Ecto neural progenitor cell (in vitro differentiated cells): Measurements from ENCODE around the gene PPFIBP1.
"Not testable (repeated sequence)": the region's sequence is repeated elsewhere in the genome, so short reads cannot be mapped to it uniquely, and the experiment has no call there.

ENCODE experiments used
- DNase-seq: peaks from one replicate; pipeline ENCODE4 v3.0.0-alpha.2; 2018; ENCODE audit warnings: low spot score

Gene PPFIBP1

GRCh38 chr12:27542628-27543027, 18.6 kb downstream of the PPFIBP1 start:
- no peak for DNase-seq

- not testable (repeated sequence) for DNase-seq
Measured at GRCh38 chr12:27544858-27545257, 20.9 kb downstream of the PPFIBP1 start.

GRCh38 chr12:27545665-27546064, 21.7 kb downstream of the PPFIBP1 start:
- DNase-seq, result no peak

GRCh38 chr12:27547592-27547991, 23.6 kb downstream of the PPFIBP1 start:
- DNase-seq, result no peak

GRCh38 chr12:27548301-27549199, 24.5 kb downstream of the PPFIBP1 start:
- no peak for DNase-seq

GRCh38 chr12:27549236-27549800, 25.3 kb downstream of the PPFIBP1 start:
- DNase-seq, result no peak

GRCh38 chr12:27549801-27550652, 26.0 kb downstream of the PPFIBP1 start:
- DNase-seq, result no peak

GRCh38 chr12:27550653-27550975, 26.6 kb downstream of the PPFIBP1 start:
- DNase-seq, result no peak

- DNase-seq, result no peak
Measured at GRCh38 chr12:27551172-27551840, 27.3 kb downstream of the PPFIBP1 start.

GRCh38 chr12:27552235-27552634, 28.2 kb downstream of the PPFIBP1 start:
- DNase-seq, result no peak

GRCh38 chr12:27552886-27553560, 29.0 kb downstream of the PPFIBP1 start:
- no peak for DNase-seq

GRCh38 chr12:27553941-27554340, 29.9 kb downstream of the PPFIBP1 start:
- no peak for DNase-seq

- no peak for DNase-seq
Measured at GRCh38 chr12:27554421-27555186, 30.6 kb downstream of the PPFIBP1 start.

GRCh38 chr12:27555361-27555760, 31.4 kb downstream of the PPFIBP1 start:
- no peak for DNase-seq

GRCh38 chr12:27555925-27556778, 32.1 kb downstream of the PPFIBP1 start:
- DNase-seq, result no peak

- DNase-seq, result no peak
Measured at GRCh38 chr12:27560126-27560525, 36.1 kb downstream of the PPFIBP1 start.

- no peak for DNase-seq
Measured at GRCh38 chr12:27561535-27562350, 37.7 kb downstream of the PPFIBP1 start.

- DNase-seq, result no peak
Measured at GRCh38 chr12:27564612-27565213, 40.7 kb downstream of the PPFIBP1 start.

- DNase-seq, result no peak
Measured at GRCh38 chr12:27566159-27566558, 42.2 kb downstream of the PPFIBP1 start.
